HEK293 (cell line): ENCODE results near the gene FAM216A.

Experiments used
- GLI4 ChIP-seq: fragments of 450-650 bp; formaldehyde crosslinking; IDR thresholded peaks from 2 replicates; pipeline ENCODE4 v1.5.1; 2016; ENCODE audit warnings: missing biosample characterization, missing genetic modification characterization
- GLIS1 ChIP-seq: fragments of 450-650 bp; formaldehyde crosslinking; IDR thresholded peaks from 2 replicates; pipeline ENCODE4 v1.5.1; 2016; ENCODE audit warnings: missing biosample characterization, missing genetic modification characterization
- KLF9 ChIP-seq: fragments of 450-650 bp; formaldehyde crosslinking; IDR thresholded peaks from 2 replicates; pipeline ENCODE4 v1.5.1; 2016; ENCODE audit warnings: missing biosample characterization, missing genetic modification characterization, low read depth
- OSR2 ChIP-seq: fragments of 450-650 bp; formaldehyde crosslinking; IDR thresholded peaks from 2 replicates; pipeline ENCODE4 v1.5.1; 2016; ENCODE audit warnings: missing biosample characterization, missing genetic modification characterization
- SP3 ChIP-seq: fragments of 450-650 bp; formaldehyde crosslinking; IDR thresholded peaks from 2 replicates; pipeline ENCODE4 v1.5.1; 2016; ENCODE audit warnings: missing biosample characterization, missing genetic modification characterization
- ZBTB8A ChIP-seq: fragments of 450-650 bp; formaldehyde crosslinking; IDR thresholded peaks from 2 replicates; pipeline ENCODE4 v1.5.1; 2016; ENCODE audit warnings: missing biosample characterization, missing genetic modification characterization
- ZIC2 ChIP-seq: fragments of 450-650 bp; formaldehyde crosslinking; IDR thresholded peaks from 2 replicates; pipeline ENCODE4 v1.5.1; 2016; ENCODE audit warnings: missing biosample characterization, missing genetic modification characterization
- ZNF10 ChIP-seq: fragments of 450-650 bp; formaldehyde crosslinking; IDR thresholded peaks from 2 replicates; pipeline ENCODE4 v1.5.1; 2017; ENCODE audit warnings: missing biosample characterization, missing genetic modification characterization
- ZNF112 ChIP-seq: fragments of 450-650 bp; formaldehyde crosslinking; IDR thresholded peaks from 2 replicates; pipeline ENCODE4 v1.5.0; 2017; ENCODE audit warnings: missing biosample characterization, missing genetic modification characterization
- ZNF121 ChIP-seq: fragments of 450-650 bp; formaldehyde crosslinking; IDR thresholded peaks from 2 replicates; pipeline ENCODE4 v1.5.1; 2016; ENCODE audit warnings: missing biosample characterization, missing genetic modification characterization
- ZNF175 ChIP-seq: fragments of 450-650 bp; formaldehyde crosslinking; IDR thresholded peaks from 2 replicates; pipeline ENCODE4 v1.5.1; 2016; ENCODE audit warnings: missing biosample characterization, missing genetic modification characterization
- ZNF544 ChIP-seq: fragments of 450-650 bp; formaldehyde crosslinking; IDR thresholded peaks from 2 replicates; pipeline ENCODE4 v1.5.0; 2017; ENCODE audit warnings: missing biosample characterization, missing genetic modification characterization
- ZNF610 ChIP-seq: fragments of 450-650 bp; formaldehyde crosslinking; IDR thresholded peaks from 2 replicates; pipeline ENCODE4 v1.5.1; 2016; ENCODE audit warnings: missing biosample characterization, missing genetic modification characterization, borderline replicate concordance
- ZNF664 ChIP-seq: fragments of 450-650 bp; formaldehyde crosslinking; IDR thresholded peaks from 2 replicates; pipeline ENCODE4 v1.5.1; 2016; ENCODE audit warnings: missing biosample characterization, missing genetic modification characterization
- ZNF670 ChIP-seq: fragments of 450-650 bp; formaldehyde crosslinking; IDR thresholded peaks from 2 replicates; pipeline ENCODE4 v1.5.1; 2016; ENCODE audit warnings: missing biosample characterization, missing genetic modification characterization, low read depth
- ZNF776 ChIP-seq: fragments of 450-650 bp; formaldehyde crosslinking; IDR thresholded peaks from 2 replicates; pipeline ENCODE4 v1.5.0; 2017; ENCODE audit warnings: missing biosample characterization, missing genetic modification characterization, borderline replicate concordance
- ZNF837 ChIP-seq: fragments of 450-650 bp; formaldehyde crosslinking; IDR thresholded peaks from 2 replicates; pipeline ENCODE4 v1.5.1; 2016; ENCODE audit warnings: missing biosample characterization, missing genetic modification characterization
- ZSCAN16 ChIP-seq: fragments of 450-650 bp; formaldehyde crosslinking; IDR thresholded peaks from 2 replicates; pipeline ENCODE4 v1.5.1; 2016; ENCODE audit warnings: missing biosample characterization, missing genetic modification characterization
- TF ChIP-seq, protein P1 (sequence below): fragments of 450-650 bp; formaldehyde crosslinking; IDR thresholded peaks from 2 replicates; pipeline ENCODE4 v1.5.0; 2017; ENCODE audit warnings: missing biosample characterization, missing genetic modification characterization, borderline replicate concordance
- TF ChIP-seq, protein P2 (sequence below): fragments of 450-650 bp; formaldehyde crosslinking; IDR thresholded peaks from 2 replicates; pipeline ENCODE4 v1.5.1; 2016; ENCODE audit warnings: missing biosample characterization, missing genetic modification characterization
- TF ChIP-seq, protein P3 (sequence below): fragments of 450-650 bp; formaldehyde crosslinking; IDR thresholded peaks from 2 replicates; pipeline ENCODE4 v1.5.1; 2017; ENCODE audit warnings: missing biosample characterization, mild to moderate bottlenecking, missing genetic modification characterization, moderate library complexity
- TF ChIP-seq, protein P4 (sequence below): fragments of 450-650 bp; formaldehyde crosslinking; conservative IDR thresholded peaks from 2 replicates; pipeline ENCODE4 v1.5.1; 2016; ENCODE audit warnings: low read depth, missing biosample characterization, missing genetic modification characterization
- TF ChIP-seq, protein P5 (sequence below): fragments of 450-650 bp; formaldehyde crosslinking; IDR thresholded peaks from 2 replicates; pipeline ENCODE4 v1.5.1; 2016; ENCODE audit warnings: missing biosample characterization, missing genetic modification characterization
- TF ChIP-seq, protein P6 (sequence below): fragments of 450-650 bp; formaldehyde crosslinking; IDR thresholded peaks from 2 replicates; pipeline ENCODE4 v1.5.1; 2016; ENCODE audit warnings: missing biosample characterization, missing genetic modification characterization

The FAM216A gene

DNA sequence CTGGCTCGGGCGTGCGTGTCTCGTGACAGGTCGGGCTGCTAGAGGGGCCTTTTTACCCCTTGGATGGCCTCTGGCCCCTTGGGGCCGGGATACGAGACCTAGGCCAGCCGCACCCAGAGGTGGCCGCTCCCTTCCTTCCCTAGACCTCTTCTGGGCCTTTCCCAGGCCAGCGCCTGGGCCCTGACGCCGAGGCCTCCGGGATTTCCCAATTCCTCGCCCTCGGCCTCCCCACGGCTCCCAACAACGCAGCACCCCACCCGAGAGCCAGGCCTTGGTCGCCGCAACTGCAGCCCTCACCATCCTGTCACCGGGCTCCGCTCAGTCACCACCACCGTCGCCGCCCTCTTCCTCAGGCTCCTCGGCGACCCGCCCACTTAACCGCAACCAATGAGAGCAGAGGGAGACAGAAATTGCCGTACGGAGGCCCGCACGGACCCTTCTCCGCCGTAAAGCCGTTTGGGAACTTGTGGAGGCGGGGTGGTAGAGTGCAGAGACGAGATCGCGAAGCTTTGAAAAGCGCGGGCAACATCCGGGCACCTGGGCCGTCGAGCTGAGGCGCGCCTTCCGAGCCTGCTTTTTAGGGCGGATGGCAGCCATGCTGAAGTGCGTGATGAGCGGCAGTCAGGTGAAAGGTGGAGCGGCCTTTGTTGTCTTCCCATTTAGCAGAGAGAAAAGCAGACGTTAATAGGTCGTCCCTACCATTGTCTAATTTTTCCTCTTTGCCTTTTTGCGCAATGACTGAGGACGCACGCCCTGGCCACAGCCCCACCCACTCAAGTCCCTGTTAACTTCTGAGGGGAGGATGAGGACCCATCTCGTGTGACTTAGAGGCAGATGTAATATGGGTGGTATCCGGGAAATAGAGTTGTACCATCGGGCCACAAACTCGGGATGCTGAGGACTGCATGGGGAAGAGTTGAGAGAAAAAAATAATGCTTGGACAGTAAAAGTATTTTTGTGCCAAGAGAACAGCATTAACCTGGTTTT is 33.4 kb downstream of the FAM216A start, which contains the start of the genes RAD9B and VPS29 (continued):
- no peak for TF ChIP-seq ZNF776 (tag by site-specific recombination)
- TF ChIP-seq ZSCAN16: peak; percentile 80
- TF ChIP-seq OSR2: no peak
- TF ChIP-seq ZNF121: 0 out of 2 replicates have a peak, but pooled peaks have one; percentile 24
- TF ChIP-seq GLI4 (tag by site-specific recombination): peak; percentile 61; the same call in 1 of the 2 replicates
- TF ChIP-seq ZNF837 (tag by site-specific recombination): no peak
- TF ChIP-seq, protein P1, sequence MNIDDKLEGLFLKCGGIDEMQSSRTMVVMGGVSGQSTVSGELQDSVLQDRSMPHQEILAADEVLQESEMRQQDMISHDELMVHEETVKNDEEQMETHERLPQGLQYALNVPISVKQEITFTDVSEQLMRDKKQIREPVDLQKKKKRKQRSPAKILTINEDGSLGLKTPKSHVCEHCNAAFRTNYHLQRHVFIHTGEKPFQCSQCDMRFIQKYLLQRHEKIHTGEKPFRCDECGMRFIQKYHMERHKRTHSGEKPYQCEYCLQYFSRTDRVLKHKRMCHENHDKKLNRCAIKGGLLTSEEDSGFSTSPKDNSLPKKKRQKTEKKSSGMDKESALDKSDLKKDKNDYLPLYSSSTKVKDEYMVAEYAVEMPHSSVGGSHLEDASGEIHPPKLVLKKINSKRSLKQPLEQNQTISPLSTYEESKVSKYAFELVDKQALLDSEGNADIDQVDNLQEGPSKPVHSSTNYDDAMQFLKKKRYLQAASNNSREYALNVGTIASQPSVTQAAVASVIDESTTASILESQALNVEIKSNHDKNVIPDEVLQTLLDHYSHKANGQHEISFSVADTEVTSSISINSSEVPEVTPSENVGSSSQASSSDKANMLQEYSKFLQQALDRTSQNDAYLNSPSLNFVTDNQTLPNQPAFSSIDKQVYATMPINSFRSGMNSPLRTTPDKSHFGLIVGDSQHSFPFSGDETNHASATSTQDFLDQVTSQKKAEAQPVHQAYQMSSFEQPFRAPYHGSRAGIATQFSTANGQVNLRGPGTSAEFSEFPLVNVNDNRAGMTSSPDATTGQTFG (tag by site-specific recombination): no peak; the same call in 1 of the 2 replicates
- no peak for TF ChIP-seq ZNF112 (tag by site-specific recombination)
- TF ChIP-seq, protein P2, sequence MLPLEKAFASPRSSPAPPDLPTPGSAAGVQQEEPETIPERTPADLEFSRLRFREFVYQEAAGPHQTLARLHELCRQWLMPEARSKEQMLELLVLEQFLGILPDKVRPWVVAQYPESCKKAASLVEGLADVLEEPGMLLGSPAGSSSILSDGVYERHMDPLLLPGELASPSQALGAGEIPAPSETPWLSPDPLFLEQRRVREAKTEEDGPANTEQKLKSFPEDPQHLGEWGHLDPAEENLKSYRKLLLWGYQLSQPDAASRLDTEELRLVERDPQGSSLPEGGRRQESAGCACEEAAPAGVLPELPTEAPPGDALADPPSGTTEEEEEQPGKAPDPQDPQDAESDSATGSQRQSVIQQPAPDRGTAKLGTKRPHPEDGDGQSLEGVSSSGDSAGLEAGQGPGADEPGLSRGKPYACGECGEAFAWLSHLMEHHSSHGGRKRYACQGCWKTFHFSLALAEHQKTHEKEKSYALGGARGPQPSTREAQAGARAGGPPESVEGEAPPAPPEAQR (tag by site-specific recombination): no peak; the same call in 1 of the 2 replicates
- peak; percentile 92 for TF ChIP-seq KLF9
- TF ChIP-seq, protein P3, sequence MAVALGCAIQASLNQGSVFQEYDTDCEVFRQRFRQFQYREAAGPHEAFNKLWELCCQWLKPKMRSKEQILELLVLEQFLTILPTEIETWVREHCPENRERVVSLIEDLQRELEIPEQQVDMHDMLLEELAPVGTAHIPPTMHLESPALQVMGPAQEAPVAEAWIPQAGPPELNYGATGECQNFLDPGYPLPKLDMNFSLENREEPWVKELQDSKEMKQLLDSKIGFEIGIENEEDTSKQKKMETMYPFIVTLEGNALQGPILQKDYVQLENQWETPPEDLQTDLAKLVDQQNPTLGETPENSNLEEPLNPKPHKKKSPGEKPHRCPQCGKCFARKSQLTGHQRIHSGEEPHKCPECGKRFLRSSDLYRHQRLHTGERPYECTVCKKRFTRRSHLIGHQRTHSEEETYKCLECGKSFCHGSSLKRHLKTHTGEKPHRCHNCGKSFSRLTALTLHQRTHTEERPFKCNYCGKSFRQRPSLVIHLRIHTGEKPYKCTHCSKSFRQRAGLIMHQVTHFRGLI: peak; percentile 82; the same call in 1 of the 2 replicates
- TF ChIP-seq, protein P4, sequence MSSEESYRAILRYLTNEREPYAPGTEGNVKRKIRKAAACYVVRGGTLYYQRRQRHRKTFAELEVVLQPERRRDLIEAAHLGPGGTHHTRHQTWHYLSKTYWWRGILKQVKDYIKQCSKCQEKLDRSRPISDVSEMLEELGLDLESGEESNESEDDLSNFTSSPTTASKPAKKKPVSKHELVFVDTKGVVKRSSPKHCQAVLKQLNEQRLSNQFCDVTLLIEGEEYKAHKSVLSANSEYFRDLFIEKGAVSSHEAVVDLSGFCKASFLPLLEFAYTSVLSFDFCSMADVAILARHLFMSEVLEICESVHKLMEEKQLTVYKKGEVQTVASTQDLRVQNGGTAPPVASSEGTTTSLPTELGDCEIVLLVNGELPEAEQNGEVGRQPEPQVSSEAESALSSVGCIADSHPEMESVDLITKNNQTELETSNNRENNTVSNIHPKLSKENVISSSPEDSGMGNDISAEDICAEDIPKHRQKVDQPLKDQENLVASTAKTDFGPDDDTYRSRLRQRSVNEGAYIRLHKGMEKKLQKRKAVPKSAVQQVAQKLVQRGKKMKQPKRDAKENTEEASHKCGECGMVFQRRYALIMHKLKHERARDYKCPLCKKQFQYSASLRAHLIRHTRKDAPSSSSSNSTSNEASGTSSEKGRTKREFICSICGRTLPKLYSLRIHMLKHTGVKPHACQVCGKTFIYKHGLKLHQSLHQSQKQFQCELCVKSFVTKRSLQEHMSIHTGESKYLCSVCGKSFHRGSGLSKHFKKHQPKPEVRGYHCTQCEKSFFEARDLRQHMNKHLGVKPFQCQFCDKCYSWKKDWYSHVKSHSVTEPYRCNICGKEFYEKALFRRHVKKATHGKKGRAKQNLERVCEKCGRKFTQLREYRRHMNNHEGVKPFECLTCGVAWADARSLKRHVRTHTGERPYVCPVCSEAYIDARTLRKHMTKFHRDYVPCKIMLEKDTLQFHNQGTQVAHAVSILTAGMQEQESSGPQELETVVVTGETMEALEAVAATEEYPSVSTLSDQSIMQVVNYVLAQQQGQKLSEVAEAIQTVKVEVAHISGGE (tag by site-specific recombination): peak; percentile 59
- TF ChIP-seq SP3 (tag by site-specific recombination): peak; percentile 94
- TF ChIP-seq ZNF544 (tag by site-specific recombination): no peak
- TF ChIP-seq, protein P5, sequence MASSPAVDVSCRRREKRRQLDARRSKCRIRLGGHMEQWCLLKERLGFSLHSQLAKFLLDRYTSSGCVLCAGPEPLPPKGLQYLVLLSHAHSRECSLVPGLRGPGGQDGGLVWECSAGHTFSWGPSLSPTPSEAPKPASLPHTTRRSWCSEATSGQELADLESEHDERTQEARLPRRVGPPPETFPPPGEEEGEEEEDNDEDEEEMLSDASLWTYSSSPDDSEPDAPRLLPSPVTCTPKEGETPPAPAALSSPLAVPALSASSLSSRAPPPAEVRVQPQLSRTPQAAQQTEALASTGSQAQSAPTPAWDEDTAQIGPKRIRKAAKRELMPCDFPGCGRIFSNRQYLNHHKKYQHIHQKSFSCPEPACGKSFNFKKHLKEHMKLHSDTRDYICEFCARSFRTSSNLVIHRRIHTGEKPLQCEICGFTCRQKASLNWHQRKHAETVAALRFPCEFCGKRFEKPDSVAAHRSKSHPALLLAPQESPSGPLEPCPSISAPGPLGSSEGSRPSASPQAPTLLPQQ (tag by site-specific recombination): peak; percentile 91
- no peak for TF ChIP-seq ZNF670 (tag by site-specific recombination)
- TF ChIP-seq, protein P6, sequence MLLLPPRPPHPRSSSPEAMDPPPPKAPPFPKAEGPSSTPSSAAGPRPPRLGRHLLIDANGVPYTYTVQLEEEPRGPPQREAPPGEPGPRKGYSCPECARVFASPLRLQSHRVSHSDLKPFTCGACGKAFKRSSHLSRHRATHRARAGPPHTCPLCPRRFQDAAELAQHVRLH (tag by site-specific recombination): peak; percentile 82
- no peak for TF ChIP-seq ZNF175
- peak; percentile 73 for TF ChIP-seq GLIS1 (tag by site-specific recombination)
- TF ChIP-seq ZNF10: no peak; the same call in 1 of the 2 replicates
- TF ChIP-seq ZNF664 (tag by site-specific recombination): no peak
- TF ChIP-seq ZNF610 (tag by site-specific recombination): peak; percentile 94
- TF ChIP-seq ZBTB8A: peak; percentile 99
- no peak for TF ChIP-seq ZIC2
